GM13976 (cell line): ENCODE measurements around the gene HMGN3.

ENCODE experiments used
- DNase-seq: peaks from one replicate; pipeline ENCODE4 v3.0.0; 2012; ENCODE audit warnings: low spot score
- CTCF ChIP-seq: IDR thresholded peaks from 2 replicates; pipeline ENCODE4 v1.5.1; 2012; ENCODE audit warnings: borderline replicate concordance, mild to moderate bottlenecking; ENCODE audit not compliant: insufficient read depth; ENCODE audit errors: extremely low read depth, missing control alignments, control extremely low read depth
- in situ Hi-C: fragments of 300-500 bp; cut with MboI; formaldehyde crosslinking; loops from one replicate; pipeline ENCODE4 v1.12.0; 2022; ENCODE audit warnings: low sequenced_read_pairs, mixed read lengths, inconsistent platforms; ENCODE audit not compliant: unreplicated experiment

The HMGN3 gene

GRCh38 chr6:79234150-79235022 is at the start of gene HMGN3:
TSS of gene HMGN3 (minus strand) at chr6:79234682.
- in situ Hi-C loops, result loop anchor here (25.0 kb wide), 1 partner anchor 372 kb away; the partner anchor contains the start of gene IRAK1BP1
- peak; percentile 92 for DNase-seq
- peak; percentile 5 for TF ChIP-seq CTCF

GRCh38 chr6:79280756-79281155 is 46.3 kb upstream of the HMGN3 start:
- no peak for TF ChIP-seq CTCF
- no peak for DNase-seq
- in situ Hi-C loops, result no loop called here

GRCh38 chr6:79277109-79277508 is 42.6 kb upstream of the HMGN3 start:
- TF ChIP-seq CTCF, result no peak
- DNase-seq, result no peak
- in situ Hi-C loops, result no loop called here

- in situ Hi-C loops, result no loop called here
- DNase-seq, result no peak
- no peak for TF ChIP-seq CTCF
Measured at GRCh38 chr6:79269877-79270276, 35.4 kb upstream of the HMGN3 start.

- TF ChIP-seq CTCF, result no peak
- in situ Hi-C loops, result no loop called here
- DNase-seq, result no peak
Measured at GRCh38 chr6:79267128-79267527, 32.6 kb upstream of the HMGN3 start.

GRCh38 chr6:79266051-79266450 is 31.6 kb upstream of the HMGN3 start:
- no peak for DNase-seq
- TF ChIP-seq CTCF, result no peak
- in situ Hi-C loops, result no loop called here
